Vagina (tissue), 2 donors: Measurements from ENCODE around the gene KCTD16. TPM values are rescaled to one million over a fixed set of nuclear protein-coding genes. Genes with fewer than 3 reads are reported as not detected.

Experiments
- DNase-seq, 2 donors: peaks; one replicate each; pipeline ENCODE4 v3.0.0-alpha.2; 2017; ENCODE audit errors: extremely low spot score in 2 of 2
- H3K27ac ChIP-seq: fragments of 200-600 bp; sonication (generic); one replicate; pipeline ENCODE4 v1.5.1; 2019
- H3K27me3 ChIP-seq: fragments of 200-600 bp; sonication (generic); one replicate; pipeline ENCODE4 v1.5.1; 2019
- H3K36me3 ChIP-seq, 2 donors: fragments of 200-600 bp; sonication (generic); one replicate each; pipeline ENCODE4 v1.5.1; 2017 to 2019
- H3K4me1 ChIP-seq: fragments of 200-600 bp; sonication (generic); one replicate; pipeline ENCODE4 v1.5.1; 2019
- H3K4me3 ChIP-seq, 2 donors: fragments of 200-600 bp; sonication (generic); 1 replicate in 1 of 2; 2 replicates in 1 of 2; pipeline ENCODE4 v1.5.1; 2016 to 2019
- H3K9me3 ChIP-seq: fragments of 200-600 bp; sonication (generic); one replicate; pipeline ENCODE4 v1.5.1; 2019
- CTCF ChIP-seq, 3 experiments: fragments of 450-650 bp in 2 of 3; fragments of 200-600 bp in 1 of 3; sonication (generic) in 1 of 3; IDR thresholded peaks; one replicate each; pipeline ENCODE4 v1.5.1; 2017 to 2019; ENCODE audit warnings: antibody characterized with exemption in 3 of 3, mild to moderate bottlenecking in 2 of 3, moderate library complexity in 2 of 3
- POLR2A ChIP-seq, 2 donors: fragments of 450-650 bp; IDR thresholded peaks; one replicate each; pipeline ENCODE4 v1.6.1; 2017; ENCODE audit warnings: antibody characterized with exemption in 2 of 2, mild to moderate bottlenecking in 2 of 2, moderate library complexity in 2 of 2
- POLR2AphosphoS5 ChIP-seq, 2 donors: sonication (generic); formaldehyde crosslinking; IDR thresholded peaks; one replicate each; pipeline ENCODE4 v1.9.0; 2017; ENCODE audit warnings: antibody characterized with exemption in 2 of 2, mild to moderate bottlenecking in 2 of 2, low read depth in 1 of 2; ENCODE audit not compliant: insufficient read depth in 1 of 2
- intact Hi-C: fragments of 100-400 bp; cut with DNase I; formaldehyde crosslinking; loops from one replicate; pipeline ENCODE4 v1.15.1; 2023
- total RNA-seq: library from RNA; depleted of rRNA; stranded (reverse); fragments of >200 nt; gene quantifications from one replicate; pipeline ENCODE4 v1.2.3, GENCODE V29; 2016

The KCTD16 gene
- total RNA-seq, 1 donor from 2014 or later, result 0.25 TPM

- no peaks in the 10 kb centered on the region for H3K36me3 ChIP-seq
- TF ChIP-seq POLR2A (IDR thresholded peaks at IDR 0.05) (no peak), CTCF (IDR thresholded peaks at IDR 0.05) (no peak), POLR2AphosphoS5 (IDR thresholded peaks at IDR 0.05; ENCODE audit: insufficient read depth in 1 of 2, low read depth in 1 of 2) (no peak)
- no peaks in the 10 kb centered on the region for H3K9me3 ChIP-seq
- no peak for DNase-seq
- no peak overlapping the region for H3K27ac ChIP-seq
- H3K4me1 ChIP-seq, result no peaks in the 10 kb centered on the region
- intact Hi-C loops, result no loop called here
- H3K4me3 ChIP-seq, result no peak overlapping the region
- no peaks in the 10 kb centered on the region for H3K27me3 ChIP-seq
Measured at GRCh38 chr5:144318460-144318859, 147.8 kb downstream of the KCTD16 start.

GRCh38 chr5:144323181-144323580 is 152.5 kb downstream of the KCTD16 start:
- no peaks in the 10 kb centered on the region for H3K9me3 ChIP-seq
- no peaks in the 10 kb centered on the region for H3K36me3 ChIP-seq
- intact Hi-C loops, result no loop called here
- H3K4me1 ChIP-seq, result no peaks in the 10 kb centered on the region
- H3K27ac ChIP-seq, result no peak overlapping the region
- H3K27me3 ChIP-seq, result no peaks in the 10 kb centered on the region
- TF ChIP-seq POLR2A (IDR thresholded peaks at IDR 0.05), result no peak
- no peak for TF ChIP-seq CTCF (IDR thresholded peaks at IDR 0.05)
- no peak for TF ChIP-seq POLR2AphosphoS5 (IDR thresholded peaks at IDR 0.05; ENCODE audit: insufficient read depth in 1 of 2, low read depth in 1 of 2)
- DNase-seq, result no peak
- no peak overlapping the region for H3K4me3 ChIP-seq

- Histone ChIP-seq H3K27ac (no peak overlapping the region), H3K4me3 (no peak overlapping the region), H3K36me3 (no peaks in the 10 kb centered on the region), H3K9me3 (no peaks in the 10 kb centered on the region), H3K27me3 (no peaks in the 10 kb centered on the region), H3K4me1 (no peaks in the 10 kb centered on the region)
- intact Hi-C loops, result no loop called here
- TF ChIP-seq POLR2A (IDR thresholded peaks at IDR 0.05) (no peak), POLR2AphosphoS5 (IDR thresholded peaks at IDR 0.05; ENCODE audit: insufficient read depth in 1 of 2, low read depth in 1 of 2) (no peak), CTCF (IDR thresholded peaks at IDR 0.05) (no peak)
- DNase-seq, result no peak
Measured at GRCh38 chr5:144325532-144325931, 154.9 kb downstream of the KCTD16 start.

GRCh38 chr5:144328494-144328893 is 157.8 kb downstream of the KCTD16 start:
- Histone ChIP-seq H3K27me3 (no peaks in the 10 kb centered on the region), H3K4me1 (no peaks in the 10 kb centered on the region), H3K27ac (no peak overlapping the region), H3K9me3 (no peaks in the 10 kb centered on the region), H3K36me3 (no peaks in the 10 kb centered on the region), H3K4me3 (no peak overlapping the region)
- no peak for TF ChIP-seq CTCF (IDR thresholded peaks at IDR 0.05)
- TF ChIP-seq POLR2A (IDR thresholded peaks at IDR 0.05), result no peak
- TF ChIP-seq POLR2AphosphoS5 (IDR thresholded peaks at IDR 0.05; ENCODE audit: insufficient read depth in 1 of 2, low read depth in 1 of 2), result no peak
- DNase-seq, result no peak
- intact Hi-C loops, result no loop called here

- H3K27me3 ChIP-seq, result no peaks in the 10 kb centered on the region
- no peak overlapping the region for H3K4me3 ChIP-seq
- H3K27ac ChIP-seq, result no peak overlapping the region
- H3K4me1 ChIP-seq, result no peaks in the 10 kb centered on the region
- no peaks in the 10 kb centered on the region for H3K9me3 ChIP-seq
- intact Hi-C loops, result no loop called here
- DNase-seq, result no peak
- no peak for TF ChIP-seq POLR2A (IDR thresholded peaks at IDR 0.05)
- no peak for TF ChIP-seq POLR2AphosphoS5 (IDR thresholded peaks at IDR 0.05; ENCODE audit: insufficient read depth in 1 of 2, low read depth in 1 of 2)
- TF ChIP-seq CTCF (IDR thresholded peaks at IDR 0.05), result no peak
- H3K36me3 ChIP-seq, result no peaks in the 10 kb centered on the region
Measured at GRCh38 chr5:144328980-144329379, 158.3 kb downstream of the KCTD16 start.
